Mucosa of stomach (tissue), 1 donor: Measurements from ENCODE around the gene SMPX.
"Not testable (repeated sequence)": the region's sequence is repeated elsewhere in the genome, so short reads cannot be mapped to it uniquely, and the experiment has no call there.

Source experiments
- H3K27me3 ChIP-seq: one replicate; pipeline ENCODE4 v1.7.0; 2013; ENCODE audit warnings: mild to moderate bottlenecking, low read length; ENCODE audit not compliant: control insufficient read depth, insufficient read depth
- H3K36me3 ChIP-seq: one replicate; pipeline ENCODE4 v1.7.0; 2013; ENCODE audit warnings: low read length; ENCODE audit not compliant: control insufficient read depth, insufficient read depth
- H3K4me1 ChIP-seq: one replicate; pipeline ENCODE4 v1.7.0; 2013; ENCODE audit warnings: mild to moderate bottlenecking, low read length; ENCODE audit not compliant: control insufficient read depth, insufficient read depth
- H3K4me3 ChIP-seq: one replicate; pipeline ENCODE4 v1.7.0; 2013; ENCODE audit warnings: low read length
- H3K9ac ChIP-seq: one replicate; pipeline ENCODE4 v1.7.0; 2013; ENCODE audit warnings: mild to moderate bottlenecking, low read length, moderate library complexity
- H3K9me3 ChIP-seq: one replicate; pipeline ENCODE4 v1.7.0; 2013; ENCODE audit warnings: mild to moderate bottlenecking, low read length, moderate library complexity; ENCODE audit not compliant: control insufficient read depth
- donor health status: Pancreatic carcinoma.

Gene SMPX

GRCh38 chrX:21773036-21773435 lies 15.1 kb upstream of the SMPX start:
- H3K9me3 ChIP-seq: not testable (repeated sequence)

DNA sequence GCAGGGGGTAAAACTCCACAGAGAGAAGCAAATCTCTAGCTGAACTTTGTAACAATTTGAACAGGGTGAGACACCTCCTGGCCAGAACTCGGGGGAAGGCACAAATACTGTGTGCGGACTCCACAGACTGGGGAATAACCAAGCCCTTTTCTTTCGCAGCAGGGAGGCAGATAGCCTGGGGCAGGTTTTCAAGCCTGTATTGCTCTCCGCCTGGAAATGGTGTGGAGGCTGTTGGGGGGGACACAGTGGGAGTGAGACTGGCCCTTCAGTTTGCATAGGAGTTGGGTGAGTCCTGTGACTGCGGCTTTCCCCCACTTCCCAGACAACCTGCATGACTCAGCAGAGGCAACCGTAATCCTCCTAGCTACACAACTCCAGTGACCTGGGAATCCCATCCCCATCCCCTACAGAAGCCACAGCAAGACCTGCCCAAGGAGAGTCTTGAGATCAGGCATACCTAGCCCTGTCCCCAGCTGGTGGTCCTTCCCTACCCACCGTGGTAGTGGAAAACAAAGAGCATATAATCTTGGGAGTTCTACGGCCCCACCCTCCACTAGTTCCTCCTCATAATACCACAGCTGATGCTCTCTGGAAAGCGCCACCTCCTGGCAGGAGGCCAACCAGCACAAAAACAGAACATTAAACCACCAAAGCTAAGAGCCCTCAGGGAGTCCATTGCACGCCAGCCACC lies 12.9 kb upstream of the SMPX start:
- H3K36me3 ChIP-seq: no peaks in the 10 kb centered on the region
- H3K9me3 ChIP-seq: no peaks in the 10 kb centered on the region
- H3K9ac ChIP-seq: no peak overlapping the region
- no peak overlapping the region for H3K4me3 ChIP-seq
- no peaks in the 10 kb centered on the region for H3K27me3 ChIP-seq
- no peaks in the 10 kb centered on the region for H3K4me1 ChIP-seq

More at GRCh38 chrX:21773036-21773435, 15.1 kb upstream of the SMPX start:
- not testable (repeated sequence) for H3K27me3 ChIP-seq, H3K9ac ChIP-seq, H3K4me3 ChIP-seq, H3K4me1 ChIP-seq, H3K36me3 ChIP-seq

DNA sequence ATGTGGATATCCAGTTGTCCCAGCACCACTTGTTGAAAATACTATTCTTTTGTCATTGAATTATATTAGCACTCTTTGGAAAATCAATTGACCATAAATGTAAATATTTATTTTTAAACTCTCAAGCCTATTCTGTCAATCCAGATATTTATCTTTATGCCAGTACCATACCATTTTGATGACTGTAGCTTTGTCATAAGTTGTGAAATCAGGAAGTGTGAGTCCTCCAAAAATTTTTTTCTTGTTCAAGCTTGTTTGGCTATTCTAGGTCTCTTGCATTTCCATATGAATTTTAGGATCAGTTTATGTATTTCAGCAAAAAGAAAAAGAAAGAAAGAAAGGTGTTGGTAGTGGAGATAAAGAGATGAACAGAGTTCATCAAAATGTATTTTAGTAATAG lies 8.2 kb upstream of the SMPX start:
- Histone ChIP-seq H3K36me3 (no peaks in the 10 kb centered on the region), H3K9me3 (no peaks in the 10 kb centered on the region), H3K27me3 (no peaks in the 10 kb centered on the region), H3K4me1 (no peaks in the 10 kb centered on the region), H3K9ac (no peak overlapping the region), H3K4me3 (no peak overlapping the region)

- Histone ChIP-seq H3K9me3 (no peaks in the 10 kb centered on the region), H3K4me1 (no peaks in the 10 kb centered on the region), H3K36me3 (no peaks in the 10 kb centered on the region), H3K4me3 (no peak overlapping the region), H3K27me3 (no peaks in the 10 kb centered on the region), H3K9ac (no peak overlapping the region)
These were observed 6.1 kb upstream of the SMPX start for GRCh38 chrX:21764008-21764407.

GRCh38 chrX:21758488-21758887 lies 572 bp upstream of the SMPX start:
- Histone ChIP-seq H3K9ac (no peak overlapping the region), H3K27me3 (no peaks in the 10 kb centered on the region), H3K4me1 (peaks cover 5% of the 10 kb centered on the region), H3K36me3 (no peaks in the 10 kb centered on the region), H3K9me3 (no peaks in the 10 kb centered on the region), H3K4me3 (no peak overlapping the region)

GRCh38 chrX:21756785-21757529 lies 959 bp downstream of the SMPX start:
- H3K4me1 ChIP-seq: peaks cover 5% of the 10 kb centered on the region
- no peak overlapping the region for H3K4me3 ChIP-seq
- no peaks in the 10 kb centered on the region for H3K36me3 ChIP-seq
- H3K9me3 ChIP-seq: no peaks in the 10 kb centered on the region
- H3K9ac ChIP-seq: no peak overlapping the region
- H3K27me3 ChIP-seq: no peaks in the 10 kb centered on the region

DNA sequence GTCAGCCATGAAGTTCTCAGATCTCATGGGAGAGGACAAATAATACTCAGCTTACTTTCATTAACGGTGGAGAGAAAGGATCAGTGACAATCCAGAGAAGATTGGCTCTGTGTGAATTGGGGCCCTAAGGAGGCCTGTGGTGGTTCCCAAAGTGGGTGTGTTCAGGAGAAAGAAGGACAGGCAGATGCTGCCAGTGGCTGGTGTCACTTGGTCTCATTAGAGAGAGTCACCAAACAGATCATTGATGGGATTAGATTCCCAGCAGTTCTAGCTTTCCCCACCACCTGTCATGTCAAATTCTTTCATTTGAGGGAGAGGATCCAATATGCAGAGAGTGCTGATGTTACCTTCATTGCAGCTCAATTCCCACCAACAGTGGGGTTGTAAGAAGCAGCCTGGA lies 8.0 kb downstream of the SMPX start:
- no peak overlapping the region for H3K9ac ChIP-seq
- H3K4me1 ChIP-seq: no peaks in the 10 kb centered on the region
- no peaks in the 10 kb centered on the region for H3K27me3 ChIP-seq
- H3K36me3 ChIP-seq: no peaks in the 10 kb centered on the region
- H3K9me3 ChIP-seq: no peaks in the 10 kb centered on the region
- no peak overlapping the region for H3K4me3 ChIP-seq

DNA sequence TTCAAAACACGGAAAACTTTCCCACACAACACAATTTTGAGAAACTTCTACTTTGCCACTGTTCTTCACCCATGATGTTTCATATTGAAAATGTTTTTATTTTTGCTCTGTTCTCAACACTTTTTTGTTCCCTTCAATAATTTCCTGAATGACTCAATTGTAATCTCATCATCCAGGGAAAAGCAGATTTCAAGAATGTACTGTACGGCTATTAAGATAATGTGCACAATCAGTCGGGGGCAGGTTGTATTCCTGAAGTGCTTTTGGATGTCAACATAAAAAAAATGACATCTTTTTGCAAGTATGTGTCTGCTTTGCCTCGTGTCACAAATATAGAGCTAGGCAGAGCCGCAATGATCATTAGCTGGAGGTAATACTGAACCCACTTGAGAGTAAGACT lies 9.7 kb downstream of the SMPX start:
- H3K4me3 ChIP-seq: no peak overlapping the region
- no peaks in the 10 kb centered on the region for H3K9me3 ChIP-seq
- H3K27me3 ChIP-seq: no peaks in the 10 kb centered on the region
- no peaks in the 10 kb centered on the region for H3K36me3 ChIP-seq
- H3K9ac ChIP-seq: no peak overlapping the region
- H3K4me1 ChIP-seq: no peaks in the 10 kb centered on the region

GRCh38 chrX:21747558-21747957 lies 10.4 kb downstream of the SMPX start:
- H3K4me1 ChIP-seq: no peaks in the 10 kb centered on the region
- no peaks in the 10 kb centered on the region for H3K27me3 ChIP-seq
- no peaks in the 10 kb centered on the region for H3K36me3 ChIP-seq
- H3K9me3 ChIP-seq: no peaks in the 10 kb centered on the region
- H3K9ac ChIP-seq: no peak overlapping the region
- no peak overlapping the region for H3K4me3 ChIP-seq

DNA sequence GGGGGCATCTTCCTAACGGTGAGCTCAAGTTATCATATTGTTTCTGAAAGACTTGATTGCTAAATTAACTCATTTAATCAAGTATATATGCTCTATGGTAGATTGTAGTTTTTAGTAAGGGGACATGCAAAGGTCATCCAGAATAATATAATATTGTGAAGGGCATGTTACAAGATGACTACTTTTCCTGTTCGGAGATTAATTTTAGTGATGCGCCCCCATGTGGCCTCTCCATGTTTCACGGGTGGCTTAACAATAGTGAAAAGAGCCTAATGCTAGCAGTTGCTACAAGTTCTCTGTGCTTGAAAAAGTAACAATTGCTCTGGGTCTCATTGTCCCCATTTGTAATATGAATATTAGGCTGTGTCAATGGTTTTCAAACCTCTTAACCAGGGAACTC lies 12.2 kb downstream of the SMPX start:
- H3K9me3 ChIP-seq: no peaks in the 10 kb centered on the region
- H3K4me1 ChIP-seq: no peaks in the 10 kb centered on the region
- H3K9ac ChIP-seq: no peak overlapping the region
- H3K4me3 ChIP-seq: no peak overlapping the region
- H3K27me3 ChIP-seq: no peaks in the 10 kb centered on the region
- H3K36me3 ChIP-seq: no peaks in the 10 kb centered on the region

- Histone ChIP-seq H3K36me3 (no peaks in the 10 kb centered on the region), H3K9me3 (no peaks in the 10 kb centered on the region), H3K27me3 (no peaks in the 10 kb centered on the region), H3K9ac (no peak overlapping the region), H3K4me3 (no peak overlapping the region), H3K4me1 (no peaks in the 10 kb centered on the region)
These were observed 13.2 kb downstream of the SMPX start for GRCh38 chrX:21744721-21745120.

- Histone ChIP-seq H3K9ac (no peak overlapping the region), H3K27me3 (no peaks in the 10 kb centered on the region), H3K4me3 (no peak overlapping the region), H3K4me1 (no peaks in the 10 kb centered on the region), H3K9me3 (no peaks in the 10 kb centered on the region), H3K36me3 (no peaks in the 10 kb centered on the region)
These were observed 13.9 kb downstream of the SMPX start for GRCh38 chrX:21744060-21744459.
